HEK293 (cell line): ENCODE results near the gene DHX57.

Experiments
- CTCF ChIA-PET: fragments of 350-600 bp; formaldehyde crosslinking; extraction: SDS; loops from one replicate; lab custom pipeline; 2021; ENCODE audit warnings: antibody characterized with exemption; lab: Yijun Ruan, JAX
- POLR2A ChIA-PET: fragments of 300-600 bp; formaldehyde crosslinking; extraction: SDS; loops from one replicate; lab custom pipeline; 2020; ENCODE audit warnings: antibody characterized with exemption, inconsistent platforms; lab: Yijun Ruan, JAX
- H3K27ac ChIP-seq: fragments of 200-500 bp; sonication (Bioruptor generic); 2 replicates; pipeline ENCODE4 v1.5.1; 2014; ENCODE audit warnings: low read depth, low read length, control low read depth, inconsistent platforms; ENCODE audit errors: extremely low read depth
- H3K36me3 ChIP-seq, 2 experiments: fragments of 200-500 bp in 1 of 2; sonication (Bioruptor generic) in 1 of 2; 1 replicate in 1 of 2; 2 replicates in 1 of 2; pipeline ENCODE4 v1.5.1; 2014 to 2017; ENCODE audit warnings: inconsistent platforms in 2 of 2, low read length in 2 of 2; ENCODE audit not compliant: control insufficient read depth in 2 of 2, insufficient read depth in 1 of 2
- H3K4me1 ChIP-seq: fragments of 200-500 bp; sonication (Bioruptor generic); 2 replicates; pipeline ENCODE4 v1.5.1; 2014; ENCODE audit warnings: mild to moderate bottlenecking, low read length, inconsistent platforms; ENCODE audit not compliant: control insufficient read depth, insufficient read depth
- H3K4me3 ChIP-seq: 2 replicates; pipeline ENCODE4 v1.5.1; 2011; ENCODE audit warnings: low read depth, mild to moderate bottlenecking, control low read depth, low read length, moderate library complexity
- H3K9me3 ChIP-seq: fragments of 200-500 bp; sonication (Bioruptor generic); 2 replicates; pipeline ENCODE4 v1.5.1; 2014; ENCODE audit warnings: low read depth, low read length, inconsistent platforms; ENCODE audit not compliant: control insufficient read depth, insufficient read depth
- GLIS1 ChIP-seq: fragments of 450-650 bp; formaldehyde crosslinking; IDR thresholded peaks from 2 replicates; pipeline ENCODE4 v1.5.1; 2016; ENCODE audit warnings: missing biosample characterization, missing genetic modification characterization
- HOXA7 ChIP-seq: sonication (generic); formaldehyde crosslinking; IDR thresholded peaks from 2 replicates; pipeline ENCODE4 v1.8.1; 2022; ENCODE audit warnings: missing genetic modification reagents, borderline replicate concordance
- HOXC10 ChIP-seq: sonication (generic); formaldehyde crosslinking; IDR thresholded peaks from 2 replicates; pipeline ENCODE4 v1.8.1; 2023; ENCODE audit warnings: mild to moderate bottlenecking, missing genetic modification reagents
- INSM2 ChIP-seq: fragments of 450-650 bp; formaldehyde crosslinking; IDR thresholded peaks from 2 replicates; pipeline ENCODE4 v1.5.1; 2016; ENCODE audit warnings: missing biosample characterization, missing genetic modification characterization
- MEIS1 ChIP-seq: sonication (generic); formaldehyde crosslinking; IDR thresholded peaks from 2 replicates; pipeline ENCODE4 v1.8.1; 2022; ENCODE audit warnings: missing genetic modification reagents, mild to moderate bottlenecking, borderline replicate concordance
- PRDM1 ChIP-seq: fragments of 450-650 bp; formaldehyde crosslinking; IDR thresholded peaks from 2 replicates; pipeline ENCODE4; 2016; ENCODE audit warnings: missing biosample characterization, missing genetic modification characterization
- PRDM6 ChIP-seq: fragments of 450-650 bp; formaldehyde crosslinking; IDR thresholded peaks from 2 replicates; pipeline ENCODE4 v1.5.1; 2017; ENCODE audit warnings: missing biosample characterization, missing genetic modification characterization
- SALL2 ChIP-seq: fragments of 450-650 bp; formaldehyde crosslinking; IDR thresholded peaks from 2 replicates; pipeline ENCODE4 v1.5.0; 2017; ENCODE audit warnings: missing biosample characterization, mild to moderate bottlenecking, missing genetic modification characterization, borderline replicate concordance
- SCRT1 ChIP-seq: fragments of 450-650 bp; formaldehyde crosslinking; IDR thresholded peaks from 2 replicates; pipeline ENCODE4 v1.5.1; 2016; ENCODE audit warnings: missing biosample characterization, missing genetic modification characterization, borderline replicate concordance
- YY2 ChIP-seq: fragments of 450-650 bp; formaldehyde crosslinking; IDR thresholded peaks from 2 replicates; pipeline ENCODE4 v1.5.1; 2016; ENCODE audit warnings: missing biosample characterization, missing genetic modification characterization
- ZBTB1 ChIP-seq: fragments of 450-650 bp; formaldehyde crosslinking; IDR thresholded peaks from 2 replicates; pipeline ENCODE4 v1.5.1; 2016; ENCODE audit warnings: missing biosample characterization, missing genetic modification characterization
- ZBTB11 ChIP-seq: fragments of 450-650 bp; formaldehyde crosslinking; conservative IDR thresholded peaks from 2 replicates; pipeline ENCODE4 v1.5.1; 2016; ENCODE audit warnings: low read depth, missing biosample characterization, missing genetic modification characterization
- ZBTB17 ChIP-seq: fragments of 450-650 bp; formaldehyde crosslinking; IDR thresholded peaks from 2 replicates; pipeline ENCODE4 v1.5.1; 2016; ENCODE audit warnings: missing biosample characterization, missing genetic modification characterization
- ZFP37 ChIP-seq: fragments of 450-650 bp; formaldehyde crosslinking; IDR thresholded peaks from 2 replicates; pipeline ENCODE4 v1.5.1; 2016; ENCODE audit warnings: missing biosample characterization, missing genetic modification characterization
- ZNF223 ChIP-seq: fragments of 450-650 bp; formaldehyde crosslinking; IDR thresholded peaks from 2 replicates; pipeline ENCODE4 v1.5.1; 2016; ENCODE audit warnings: missing biosample characterization, missing genetic modification characterization
- ZNF23 ChIP-seq: fragments of 450-650 bp; formaldehyde crosslinking; IDR thresholded peaks from 2 replicates; pipeline ENCODE4 v1.5.1; 2016; ENCODE audit warnings: missing biosample characterization, missing genetic modification characterization, borderline replicate concordance
- ZNF280D ChIP-seq: fragments of 450-650 bp; formaldehyde crosslinking; IDR thresholded peaks from 2 replicates; pipeline ENCODE4 v1.5.1; 2016; ENCODE audit warnings: missing biosample characterization, missing genetic modification characterization
- ZNF354C ChIP-seq: fragments of 450-650 bp; formaldehyde crosslinking; IDR thresholded peaks from 2 replicates; pipeline ENCODE4 v1.5.1; 2016; ENCODE audit warnings: missing biosample characterization, missing genetic modification characterization, low read depth, borderline replicate concordance
- ZNF391 ChIP-seq: fragments of 450-650 bp; formaldehyde crosslinking; IDR thresholded peaks from 2 replicates; pipeline ENCODE4 v1.5.1; 2016; ENCODE audit warnings: low read depth, missing biosample characterization, missing genetic modification characterization, borderline replicate concordance
- ZNF530 ChIP-seq: fragments of 450-650 bp; formaldehyde crosslinking; IDR thresholded peaks from 2 replicates; pipeline ENCODE4 v1.5.1; 2016; ENCODE audit warnings: low read depth, missing biosample characterization, missing genetic modification characterization
- ZNF621 ChIP-seq: fragments of 450-650 bp; formaldehyde crosslinking; IDR thresholded peaks from 2 replicates; pipeline ENCODE4 v1.5.1; 2017; ENCODE audit warnings: missing biosample characterization, missing genetic modification characterization
- ZNF670 ChIP-seq: fragments of 450-650 bp; formaldehyde crosslinking; IDR thresholded peaks from 2 replicates; pipeline ENCODE4 v1.5.1; 2016; ENCODE audit warnings: missing biosample characterization, missing genetic modification characterization, low read depth
- ZNF707 ChIP-seq: fragments of 450-650 bp; formaldehyde crosslinking; IDR thresholded peaks from 2 replicates; pipeline ENCODE4 v1.5.1; 2016; ENCODE audit warnings: missing biosample characterization, missing genetic modification characterization
- ZNF76 ChIP-seq: fragments of 450-650 bp; formaldehyde crosslinking; IDR thresholded peaks from 2 replicates; pipeline ENCODE4; 2016; ENCODE audit warnings: low read depth, missing biosample characterization, missing genetic modification characterization, borderline replicate concordance
- ZNF837 ChIP-seq: fragments of 450-650 bp; formaldehyde crosslinking; IDR thresholded peaks from 2 replicates; pipeline ENCODE4 v1.5.1; 2016; ENCODE audit warnings: missing biosample characterization, missing genetic modification characterization
- ZSCAN30 ChIP-seq: fragments of 450-650 bp; IDR thresholded peaks from 2 replicates; pipeline ENCODE4 v1.5.1; 2018; ENCODE audit warnings: missing biosample characterization, mild to moderate bottlenecking, missing genetic modification characterization, moderate library complexity

Gene DHX57

GRCh38 chr2:38748391-38748790 is 127.3 kb downstream of the DHX57 start:
- TF ChIP-seq PRDM1 (tag by site-specific recombination) (no peak), SCRT1 (tag by site-specific recombination) (no peak), GLIS1 (no peak), ZNF280D (tag by site-specific recombination) (no peak), YY2 (tag by site-specific recombination) (no peak), ZNF670 (tag by site-specific recombination) (no peak), ZBTB17 (tag by site-specific recombination) (no peak), ZBTB11 (tag by site-specific recombination) (no peak), ZNF707 (tag by site-specific recombination) (no peak), HOXC10 (CRISPR knock-in tag) (no peak)
- Histone ChIP-seq H3K4me1 (peaks cover 5% of the 10 kb centered on the region; the same call in 1 of the 2 replicates), H3K9me3 (no peaks in the 10 kb centered on the region), H3K36me3 (peaks cover 44 to 70% of the 10 kb centered on the region in 2 experiments), H3K4me3 (no peak overlapping the region), H3K27ac (no peak overlapping the region)
- ChIA-PET POLR2A (no interaction called here), CTCF (interaction anchor here (0.6 to 1.4 kb wide), 5 partner anchors 9 to 433 kb away, joined by 3 to 5 read pairs (median 3); no protein-coding TSS in a partner anchor)

GRCh38 chr2:38747819-38748218 is 127.9 kb downstream of the DHX57 start:
- peaks cover 5% of the 10 kb centered on the region; the same call in 1 of the 2 replicates for H3K4me1 ChIP-seq
- ChIA-PET CTCF (interaction anchor here (0.6 to 1.4 kb wide), 5 partner anchors 8 to 431 kb away, joined by 3 to 5 read pairs (median 3); no protein-coding TSS in a partner anchor), POLR2A (interaction anchor here (0.5 kb wide), 1 partner anchor 87 kb away, joined by 4 read pairs; no protein-coding TSS in a partner anchor)
- H3K4me3 ChIP-seq, result no peak overlapping the region
- peaks cover 46 to 76% of the 10 kb centered on the region in 2 experiments for H3K36me3 ChIP-seq
- no peak overlapping the region for H3K27ac ChIP-seq
- H3K9me3 ChIP-seq, result no peaks in the 10 kb centered on the region
- TF ChIP-seq ZNF621, result no peak
- TF ChIP-seq ZBTB1 (tag by site-specific recombination), result no peak
- TF ChIP-seq YY2 (tag by site-specific recombination), result no peak
- TF ChIP-seq PRDM6, result no peak
- no peak for TF ChIP-seq ZFP37 (tag by site-specific recombination)
- no peak for TF ChIP-seq ZNF223 (tag by site-specific recombination)
- no peak for TF ChIP-seq ZNF391 (tag by site-specific recombination)
- no peak for TF ChIP-seq ZNF76
- TF ChIP-seq HOXA7 (CRISPR knock-in tag), result no peak
- no peak for TF ChIP-seq INSM2 (tag by site-specific recombination)
- TF ChIP-seq SALL2 (tag by site-specific recombination), result no peak
- TF ChIP-seq ZNF530, result no peak
- TF ChIP-seq ZNF354C (tag by site-specific recombination), result no peak
- TF ChIP-seq MEIS1 (CRISPR knock-in tag), result no peak
- no peak for TF ChIP-seq ZNF837 (tag by site-specific recombination)
- no peak for TF ChIP-seq ZSCAN30 (tag by site-specific recombination)
- TF ChIP-seq ZNF23, result no peak
